Anterior cingulate cortex (tissue), 58 donors: ENCODE results near the gene NLRC5.

Source experiments
- DNase-seq, 58 donors: peaks; one replicate each; lab custom pipeline; 2025; lab: John Stamatoyannopoulos, UW

Gene NLRC5

GRCh38 chr16:57019746-57020145 lies 30.4 kb downstream of the NLRC5 start:
- no peak for DNase-seq

- no peak for DNase-seq
Measured at GRCh38 chr16:57020651-57021050, 31.3 kb downstream of the NLRC5 start.

- DNase-seq = no peak
Measured at GRCh38 chr16:57021757-57022156, 32.4 kb downstream of the NLRC5 start.

GRCh38 chr16:57022445-57022844 lies 33.1 kb downstream of the NLRC5 start:
- no peak for DNase-seq

DNA sequence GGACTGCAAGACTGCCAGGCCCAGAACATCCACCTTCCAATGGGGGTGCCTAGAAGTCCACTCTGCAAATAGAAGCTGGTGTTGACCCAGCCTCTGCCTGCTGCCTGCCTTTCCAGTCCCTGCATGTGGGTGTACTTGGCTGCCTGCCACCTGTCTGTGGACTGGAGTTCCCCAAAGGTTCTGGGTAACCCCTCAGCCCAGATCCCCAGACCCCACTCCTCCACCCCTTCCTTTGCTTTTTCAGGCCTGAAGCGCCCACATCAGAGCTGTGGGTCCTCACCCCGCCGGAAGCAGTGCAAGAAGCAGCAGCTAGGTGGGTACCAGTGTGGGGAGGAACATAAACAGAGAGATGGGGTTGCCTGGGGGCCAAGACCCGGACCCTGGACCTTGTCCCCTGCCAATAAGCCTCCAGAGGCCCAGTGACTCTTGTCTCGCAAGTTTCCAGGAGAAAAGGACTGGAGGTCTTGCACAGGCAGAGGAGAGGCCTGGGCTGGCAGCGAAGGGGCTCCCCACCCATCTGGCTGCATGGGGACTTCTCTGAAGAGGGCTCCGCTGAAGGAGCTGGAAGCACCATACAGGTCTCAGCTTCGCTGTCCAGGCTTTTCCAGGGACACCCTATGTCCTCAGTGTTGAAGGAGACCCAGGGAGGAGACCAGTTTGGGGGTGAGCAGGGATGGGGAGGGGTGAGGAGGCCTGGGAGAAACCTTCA lies 34.3 kb downstream of the NLRC5 start:
- DNase-seq = no peak

GRCh38 chr16:57024894-57025680 lies 35.7 kb downstream of the NLRC5 start:
- DNase-seq = no peak

GRCh38 chr16:57025941-57026777 lies 36.8 kb downstream of the NLRC5 start:
- DNase-seq = no peak

DNA sequence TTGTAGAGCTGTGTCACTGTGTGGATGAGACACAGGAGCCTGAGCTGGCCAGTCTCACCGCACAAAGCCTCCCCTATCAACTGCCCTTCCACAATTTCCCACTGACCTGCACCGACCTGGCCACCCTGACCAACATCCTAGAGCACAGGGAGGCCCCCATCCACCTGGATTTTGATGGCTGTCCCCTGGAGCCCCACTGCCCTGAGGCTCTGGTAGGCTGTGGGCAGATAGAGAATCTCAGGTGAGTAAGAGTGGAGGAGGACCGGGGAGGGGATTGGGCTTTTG lies 37.4 kb downstream of the NLRC5 start:
- no peak for DNase-seq

GRCh38 chr16:57027067-57027466 lies 37.7 kb downstream of the NLRC5 start:
- no peak for DNase-seq

- DNase-seq = no peak
Measured at GRCh38 chr16:57028086-57028485, 38.7 kb downstream of the NLRC5 start.

- no peak for DNase-seq
Measured at GRCh38 chr16:57029161-57030160, 40.1 kb downstream of the NLRC5 start.

DNA sequence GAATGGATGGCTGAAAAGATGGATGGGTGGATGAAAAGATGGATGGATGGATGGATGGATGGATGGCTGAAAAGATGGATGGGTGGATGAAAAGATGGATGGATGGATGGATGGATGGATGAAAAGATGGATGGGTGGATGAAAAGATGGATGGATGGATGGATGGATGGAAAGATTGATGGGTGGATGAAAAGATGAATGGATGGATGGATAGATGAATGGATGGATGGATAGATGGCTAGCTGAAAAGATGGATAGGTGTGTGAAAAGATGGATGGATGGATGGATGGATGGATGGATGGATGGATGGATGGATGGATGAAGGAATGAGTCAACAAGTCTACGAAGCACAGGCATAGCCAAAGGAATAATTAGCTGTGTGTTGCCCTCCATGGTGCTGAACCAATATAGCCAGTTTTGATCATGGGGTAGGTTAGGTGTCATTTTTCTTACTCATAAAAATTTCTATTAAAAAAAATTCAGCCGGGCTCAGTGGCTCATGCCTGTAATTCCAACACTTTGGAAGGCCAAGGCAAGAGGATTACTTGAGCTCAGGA lies 41.1 kb downstream of the NLRC5 start:
- no peak for DNase-seq

DNA sequence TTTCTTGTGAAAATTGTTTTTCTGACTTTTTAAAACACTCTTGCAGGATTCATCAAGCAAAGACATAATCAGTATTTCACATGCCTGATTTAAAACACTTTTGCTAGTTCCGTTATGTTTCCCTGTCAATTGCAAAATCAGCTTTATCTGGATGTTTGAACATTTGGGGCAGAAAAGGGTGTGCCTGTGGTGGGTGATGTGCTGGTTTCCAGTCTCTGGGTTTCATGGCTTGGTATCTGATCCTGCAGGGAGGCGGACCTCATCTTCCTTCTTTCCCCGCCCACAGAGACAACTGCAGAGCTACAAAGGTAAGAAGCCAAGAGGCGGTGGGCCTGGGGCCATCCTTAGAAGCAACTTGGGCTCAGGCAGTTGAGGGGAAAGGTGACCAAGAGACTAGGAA lies 41.8 kb downstream of the NLRC5 start:
- no peak for DNase-seq

- no peak for DNase-seq
Measured at GRCh38 chr16:57032346-57032745, 43.0 kb downstream of the NLRC5 start.

- DNase-seq = no peak
Measured at GRCh38 chr16:57032931-57033330, 43.6 kb downstream of the NLRC5 start.

DNA sequence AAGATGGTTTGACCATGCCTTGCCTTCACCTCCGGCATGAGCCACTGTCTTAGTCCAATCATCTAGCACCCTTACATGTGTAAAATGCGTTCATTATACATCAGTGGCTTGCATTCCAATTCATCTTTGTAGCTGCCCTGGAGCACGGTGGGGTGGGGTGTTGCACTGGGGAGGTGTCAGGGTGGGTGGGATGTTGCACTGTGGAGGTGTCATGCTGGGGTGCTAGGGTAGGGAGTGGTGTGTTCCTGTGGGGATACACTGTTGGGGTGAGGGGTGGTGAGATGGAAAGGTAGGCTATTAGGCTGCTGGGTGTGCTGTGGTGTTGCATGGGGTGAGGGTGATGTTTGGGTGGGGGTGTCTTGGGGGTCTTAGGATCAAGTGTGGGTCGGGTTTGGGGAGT lies 47.0 kb downstream of the NLRC5 start:
- DNase-seq = no peak

GRCh38 chr16:57036945-57037344 lies 47.6 kb downstream of the NLRC5 start:
- no peak for DNase-seq

DNA sequence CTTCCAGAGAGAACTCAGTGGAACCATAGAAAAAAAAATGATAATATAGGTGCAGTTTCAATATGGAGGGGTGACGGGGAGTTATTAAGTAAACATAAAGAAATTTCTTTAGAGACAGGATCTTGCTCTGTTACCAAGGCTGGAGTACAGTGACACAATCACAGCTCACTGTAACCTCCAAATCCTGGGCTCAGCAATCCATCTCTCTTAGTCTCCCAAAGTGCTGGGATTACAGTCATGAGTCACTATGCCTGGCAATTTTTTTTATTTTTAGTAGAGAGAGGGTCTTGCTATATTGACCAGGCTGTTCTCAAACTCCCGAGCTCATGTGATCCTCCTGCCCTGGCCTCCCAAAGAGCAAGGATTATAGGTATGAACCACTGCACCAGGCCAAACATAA lies 48.8 kb downstream of the NLRC5 start:
- DNase-seq = no peak

DNA sequence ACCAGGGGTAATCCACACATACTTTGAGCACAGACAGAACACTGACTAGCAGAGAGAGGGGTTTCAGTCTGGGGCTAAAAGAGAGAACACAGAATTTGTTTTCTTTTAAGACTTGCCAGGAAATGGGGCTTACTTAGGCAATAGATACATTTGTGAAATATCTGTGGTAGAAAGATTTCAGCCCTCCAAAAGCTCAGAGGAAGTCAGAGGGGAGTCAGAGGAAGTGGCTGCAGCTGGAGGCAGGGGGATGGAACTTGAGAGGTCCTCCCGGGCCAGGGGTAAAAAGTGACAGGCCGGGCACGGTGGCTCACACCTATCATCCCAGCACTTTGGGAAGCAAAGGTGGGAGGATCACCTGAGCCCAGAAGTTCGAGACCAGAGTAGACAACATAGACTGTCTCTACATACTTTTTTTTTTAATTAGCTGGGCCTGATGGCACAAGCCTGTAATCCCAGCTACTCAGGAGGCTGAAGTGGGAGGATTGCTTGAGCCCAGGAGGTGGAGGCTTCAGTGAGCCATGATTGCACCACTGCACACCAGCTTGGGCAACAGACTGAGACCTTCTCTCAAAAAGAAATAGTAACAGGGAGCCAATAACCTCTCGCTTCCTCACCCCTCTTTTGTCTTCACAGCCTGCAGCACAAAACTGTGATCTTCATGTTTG lies 49.9 kb downstream of the NLRC5 start:
- no peak for DNase-seq
